Activated CD4-positive, alpha-beta T cell treated with anti-CD3 and anti-CD28 coated beads, Interleukin-2, amount 50 U/mL, for 16 hours (primary cell): ENCODE measurements around the gene TTBK1.
A peak's percentile ranks its signal among the peaks of the same experiment; 100 is the strongest.

Experiments
- DNase-seq: peaks from one replicate; pipeline ENCODE4 v3.0.0-alpha.2; 2020

Gene TTBK1

DNA sequence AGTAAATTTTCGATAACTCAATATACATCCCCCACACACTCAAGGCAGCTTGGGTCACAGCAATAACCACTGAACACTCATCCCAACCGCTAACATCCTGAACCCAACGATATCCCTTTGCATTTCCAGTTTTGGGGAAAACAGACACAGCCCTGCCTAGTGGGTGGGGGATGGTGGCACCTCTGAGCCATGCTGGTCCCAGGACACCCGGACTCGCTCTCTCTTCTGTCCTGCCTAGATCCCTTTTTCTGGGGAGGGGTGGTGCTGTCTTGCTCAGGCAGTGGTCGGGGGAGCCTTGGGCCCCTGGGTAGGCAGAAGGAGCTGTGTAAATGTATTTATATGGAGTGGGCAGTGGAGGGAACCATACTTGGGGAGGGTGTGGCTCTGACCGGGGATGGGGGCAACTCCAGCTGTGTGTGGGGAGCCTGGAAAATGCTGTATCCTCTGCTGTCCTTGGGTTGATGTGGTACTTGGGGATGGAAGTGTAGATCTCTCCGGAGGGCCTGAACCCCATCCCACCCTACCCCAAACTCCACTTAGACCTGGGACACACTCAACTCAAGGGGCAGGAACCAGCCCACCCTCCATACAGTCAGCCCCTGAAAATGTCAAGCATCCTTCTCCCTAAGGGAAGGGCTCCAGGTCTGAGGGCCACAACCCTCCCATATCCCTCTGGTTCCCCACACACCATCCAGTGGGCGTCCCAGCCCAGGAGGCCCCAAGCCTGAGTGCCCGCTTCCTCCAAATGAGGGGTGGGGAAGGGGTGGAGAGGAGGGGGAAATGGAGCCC, 31.0 kb downstream of the TTBK1 start:
- no peak for DNase-seq

DNA sequence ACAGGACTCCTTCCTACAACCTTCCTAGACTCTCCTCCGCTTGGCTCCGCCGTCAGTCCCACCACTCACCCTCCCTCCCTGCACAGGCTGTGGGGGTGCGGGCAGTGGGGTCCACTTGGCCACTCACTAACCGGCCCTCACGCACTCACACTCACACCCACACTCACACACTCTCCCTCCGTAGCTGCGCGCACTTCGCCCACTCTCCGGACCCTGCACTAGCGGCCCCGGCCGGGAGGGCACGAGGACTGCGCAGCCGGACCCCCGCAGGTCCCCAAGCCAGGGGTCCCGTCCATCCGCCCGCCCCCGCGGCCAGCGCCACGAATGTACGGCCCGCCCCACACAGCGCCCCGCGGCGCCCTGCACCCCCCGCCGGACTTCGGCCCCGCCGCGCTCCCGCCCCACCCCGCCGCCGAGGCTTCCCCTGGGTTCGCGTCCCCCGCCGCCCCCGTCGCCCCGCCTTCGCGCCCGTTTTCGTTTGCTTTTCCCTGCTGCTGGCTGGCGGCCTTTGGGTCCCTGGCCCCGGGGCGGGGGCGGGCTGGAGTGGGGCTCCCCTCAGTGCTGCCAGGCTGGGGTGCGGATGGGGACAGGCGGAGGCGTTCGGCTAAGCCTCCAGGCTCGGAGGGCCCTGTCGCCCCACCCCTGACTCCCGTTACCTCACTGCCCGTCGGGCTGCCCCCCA, 31.8 kb downstream of the TTBK1 start:
- no peak for DNase-seq

GRCh38 chr6:43275801-43276576, 32.7 kb downstream of the TTBK1 start:
- peak; percentile 18 for DNase-seq

GRCh38 chr6:43276577-43277305, 33.5 kb downstream of the TTBK1 start:
- DNase-seq: no peak

GRCh38 chr6:43277306-43277642, 34.0 kb downstream of the TTBK1 start:
- DNase-seq: no peak

- no peak for DNase-seq
Observed at GRCh38 chr6:43277643-43278523, 34.6 kb downstream of the TTBK1 start.

- no peak for DNase-seq
Observed at GRCh38 chr6:43278524-43279078, 35.3 kb downstream of the TTBK1 start.

GRCh38 chr6:43280234-43280633, 37.0 kb downstream of the TTBK1 start:
- no peak for DNase-seq

- DNase-seq: no peak
Observed at GRCh38 chr6:43282060-43282459, 38.8 kb downstream of the TTBK1 start.

DNA sequence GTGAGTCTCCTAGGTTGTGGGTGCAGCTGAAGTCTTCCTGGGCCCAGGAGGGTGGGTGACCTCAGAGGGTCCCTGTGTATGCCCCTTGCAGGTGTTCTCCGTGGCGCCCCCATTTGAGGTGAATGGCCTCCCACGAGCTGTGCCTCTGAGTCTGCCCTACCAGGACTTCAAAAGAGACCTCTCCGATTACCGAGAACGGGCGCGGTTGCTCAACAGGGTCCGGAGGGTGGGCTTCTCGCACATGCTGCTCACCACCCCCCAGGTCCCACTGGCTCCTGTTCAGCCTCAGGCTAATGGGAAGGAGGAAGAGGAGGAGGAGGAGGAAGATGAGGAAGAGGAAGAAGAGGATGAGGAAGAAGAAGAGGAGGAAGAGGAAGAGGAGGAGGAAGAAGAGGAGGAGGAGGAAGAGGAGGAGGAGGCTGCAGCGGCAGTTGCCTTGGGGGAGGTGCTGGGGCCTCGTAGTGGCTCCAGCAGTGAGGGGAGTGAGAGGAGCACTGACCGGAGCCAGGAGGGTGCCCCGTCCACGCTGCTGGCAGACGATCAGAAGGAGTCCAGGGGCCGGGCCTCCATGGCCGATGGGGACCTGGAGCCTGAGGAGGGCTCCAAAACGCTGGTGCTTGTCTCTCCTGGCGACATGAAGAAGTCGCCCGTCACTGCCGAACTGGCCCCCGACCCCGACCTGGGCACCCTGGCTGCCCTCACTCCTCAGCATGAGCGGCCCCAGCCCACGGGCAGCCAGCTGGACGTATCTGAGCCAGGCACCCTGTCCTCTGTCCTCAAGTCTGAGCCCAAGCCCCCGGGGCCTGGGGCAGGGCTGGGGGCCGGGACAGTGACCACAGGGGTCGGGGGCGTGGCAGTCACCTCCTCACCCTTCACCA, 39.6 kb downstream of the TTBK1 start:
- no peak for DNase-seq

DNA sequence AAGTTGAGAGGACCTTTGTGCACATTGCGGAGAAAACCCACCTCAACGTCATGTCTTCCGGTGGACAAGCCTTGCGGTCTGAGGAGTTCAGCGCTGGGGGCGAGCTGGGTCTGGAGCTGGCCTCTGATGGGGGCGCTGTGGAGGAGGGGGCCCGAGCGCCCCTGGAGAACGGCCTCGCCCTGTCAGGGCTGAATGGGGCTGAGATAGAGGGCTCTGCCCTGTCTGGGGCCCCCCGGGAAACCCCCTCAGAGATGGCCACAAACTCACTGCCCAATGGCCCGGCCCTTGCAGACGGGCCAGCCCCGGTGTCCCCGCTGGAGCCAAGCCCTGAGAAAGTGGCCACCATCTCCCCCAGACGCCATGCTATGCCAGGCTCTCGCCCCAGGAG, 40.2 kb downstream of the TTBK1 start:
- no peak for DNase-seq

GRCh38 chr6:43283905-43284304, 40.6 kb downstream of the TTBK1 start:
- DNase-seq: no peak

- no peak for DNase-seq
Observed at GRCh38 chr6:43284991-43285781, 41.9 kb downstream of the TTBK1 start.

DNA sequence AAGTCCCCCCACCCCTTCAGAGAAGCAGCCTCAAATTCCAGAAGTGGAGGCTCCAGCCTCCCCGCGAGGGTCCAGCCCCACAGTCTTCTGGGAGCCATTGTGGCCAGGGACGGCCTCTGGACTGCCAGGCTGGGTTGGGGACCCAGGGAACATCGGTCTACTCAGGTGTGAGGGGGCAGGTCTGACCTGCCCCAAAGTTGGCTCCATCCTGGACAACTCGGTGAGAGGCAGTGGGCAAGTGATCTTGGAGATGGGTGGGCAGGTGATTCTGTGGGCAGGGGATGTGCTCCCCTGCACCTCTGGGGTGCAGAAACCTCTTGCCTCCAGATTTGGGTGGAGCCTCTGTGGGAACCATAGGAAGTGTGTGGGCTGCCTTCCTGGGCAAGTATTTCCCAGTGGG, 42.6 kb downstream of the TTBK1 start:
- DNase-seq: no peak

DNA sequence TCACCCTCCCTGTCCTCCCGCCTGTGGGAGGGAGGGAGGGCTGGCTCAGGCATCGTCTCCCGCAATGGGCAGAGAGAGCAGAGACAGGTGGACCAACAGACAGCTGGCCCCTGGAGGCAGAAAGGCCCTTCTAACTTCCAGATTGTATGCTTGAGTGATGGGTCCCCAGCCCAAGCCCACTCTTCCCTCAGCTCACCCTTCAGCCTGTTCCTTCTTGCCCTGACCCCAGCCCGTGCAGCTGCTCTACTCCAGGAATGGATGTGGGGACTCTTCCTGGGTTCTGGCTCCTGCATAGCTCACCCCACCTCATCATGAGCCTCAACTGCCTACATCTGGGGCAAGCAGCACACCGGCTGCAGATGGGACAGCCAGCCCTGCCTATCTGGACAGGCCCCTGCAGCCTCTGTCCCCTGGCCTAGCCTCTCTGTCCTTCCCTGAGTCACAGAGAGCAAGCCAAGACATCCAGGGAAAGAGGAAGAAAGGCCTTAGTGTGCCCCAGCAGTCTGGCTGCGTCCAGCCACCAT, 43.2 kb downstream of the TTBK1 start:
- no peak for DNase-seq

GRCh38 chr6:43286980-43287716, 43.9 kb downstream of the TTBK1 start:
- no peak for DNase-seq

- no peak for DNase-seq
Observed at GRCh38 chr6:43287717-43288679, 44.7 kb downstream of the TTBK1 start.
